ENCODE measurements around the gene RAB5B. TPM values are rescaled to one million over a fixed set of nuclear protein-coding genes. Genes with fewer than 3 reads are reported as not detected.
"Not testable (repeated sequence)": the region's sequence is repeated elsewhere in the genome, so short reads cannot be mapped to it uniquely, and the experiment has no call there.

RAB5B gene
- total RNA-seq, 1 experiment from 2014 or later = 55.0 TPM

DNA sequence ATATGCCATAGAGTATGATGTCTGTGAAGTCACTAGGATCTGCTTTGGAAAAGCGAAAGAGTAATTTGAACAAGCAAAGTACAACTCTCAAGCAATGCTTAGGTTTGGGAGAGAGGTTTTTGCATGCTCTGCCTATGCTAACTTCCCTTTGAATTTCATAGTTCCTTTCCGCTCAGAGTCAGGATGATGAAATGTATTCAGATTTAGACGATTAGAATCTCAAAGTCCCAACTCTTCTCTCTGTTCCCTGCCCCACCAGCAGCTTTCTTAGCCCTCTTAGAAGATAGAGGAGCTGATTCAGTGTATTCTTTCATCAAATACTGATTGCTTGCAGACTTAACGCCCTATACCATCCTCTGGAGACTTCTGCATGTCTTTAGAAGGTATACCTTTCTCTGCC, 11.5 kb downstream of the RAB5B start:
- POLR2A ChIA-PET = interaction anchor here (3.3 kb wide), 1 partner anchor 11 kb away, joined by 12 read pairs; the partner anchor contains the start of gene RAB5B
- CTCF ChIA-PET = interaction anchor here (0.8 to 2.9 kb wide), 4 partner anchors 11 to 44 kb away, joined by 3 to 14 read pairs (median 5); partner anchors contain the start of genes RAB5B and SUOX

DNA sequence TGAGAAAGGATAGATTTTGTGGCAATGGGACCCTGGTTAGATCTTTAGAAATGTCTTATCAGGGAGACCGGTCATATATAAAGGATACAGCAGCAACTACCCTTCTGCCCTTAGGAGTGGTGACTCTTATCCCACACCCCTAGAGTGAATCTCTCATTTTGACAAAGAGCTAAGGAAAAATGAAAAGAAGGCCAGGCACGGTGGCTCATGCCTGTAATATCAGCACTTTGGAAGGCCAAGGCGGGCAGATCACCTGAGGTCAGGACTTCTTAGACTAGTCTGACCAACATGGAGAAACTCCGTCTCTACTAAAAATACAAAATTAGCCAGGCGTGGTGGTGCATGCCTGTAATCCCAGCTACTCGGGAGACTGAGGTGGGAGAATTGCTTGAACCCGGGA, 12.1 kb downstream of the RAB5B start:
- H3K27ac Mint-ChIP-seq; H3K4me1 Mint-ChIP-seq; POLR2A ChIA-PET; H3K27me3 Mint-ChIP-seq (ENCODE audit: low read depth); H3K4me3 Mint-ChIP-seq; H3K9me3 Mint-ChIP-seq; ATAC-seq; DNase-seq (ENCODE audit: low spot score): not testable (repeated sequence)
- CTCF ChIA-PET = interaction anchor here (0.5 to 2.9 kb wide), 4 partner anchors 10 to 59 kb away, joined by 3 to 14 read pairs (median 5); partner anchors contain the start of genes RAB5B and SUOX
- peaks cover 44% of the 10 kb centered on the region for H3K36me3 Mint-ChIP-seq

More for the DNA sequence above, 11.5 kb downstream of the RAB5B start:
- no peaks in the 10 kb centered on the region for H3K9me3 Mint-ChIP-seq
- ATAC-seq (no peak), DNase-seq (ENCODE audit: low spot score) (no peak)
- peaks cover 43% of the 10 kb centered on the region for H3K36me3 Mint-ChIP-seq
- no peaks in the 10 kb centered on the region for H3K4me1 Mint-ChIP-seq
- H3K27me3 Mint-ChIP-seq (ENCODE audit: low read depth) = no peaks in the 10 kb centered on the region
- TF ChIP-seq CREM (CRISPR knock-in tag; IDR thresholded peaks at IDR 0.05) (no peak), FOXJ3 (CRISPR knock-in tag; IDR thresholded peaks at IDR 0.05; ENCODE audit: borderline replicate concordance) (no peak), CREB1 (CRISPR knock-in tag; IDR thresholded peaks at IDR 0.05) (no peak), CBFB (CRISPR knock-in tag; IDR thresholded peaks at IDR 0.05; ENCODE audit: low read depth) (no peak), SMAD3 (CRISPR knock-in tag; IDR thresholded peaks at IDR 0.05; ENCODE audit: borderline replicate concordance) (no peak), ZBTB21 (CRISPR knock-in tag; IDR thresholded peaks at IDR 0.05; ENCODE audit: borderline replicate concordance) (no peak), ZNF232 (CRISPR knock-in tag; IDR thresholded peaks at IDR 0.05) (no peak)
- TF ChIP-seq, protein P1, sequence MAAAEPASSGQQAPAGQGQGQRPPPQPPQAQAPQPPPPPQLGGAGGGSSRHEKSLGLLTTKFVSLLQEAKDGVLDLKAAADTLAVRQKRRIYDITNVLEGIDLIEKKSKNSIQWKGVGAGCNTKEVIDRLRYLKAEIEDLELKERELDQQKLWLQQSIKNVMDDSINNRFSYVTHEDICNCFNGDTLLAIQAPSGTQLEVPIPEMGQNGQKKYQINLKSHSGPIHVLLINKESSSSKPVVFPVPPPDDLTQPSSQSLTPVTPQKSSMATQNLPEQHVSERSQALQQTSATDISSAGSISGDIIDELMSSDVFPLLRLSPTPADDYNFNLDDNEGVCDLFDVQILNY (CRISPR knock-in tag; IDR thresholded peaks at IDR 0.05) = no peak
- H3K27ac Mint-ChIP-seq = no peak overlapping the region
- H3K4me3 Mint-ChIP-seq = no peak overlapping the region

DNA sequence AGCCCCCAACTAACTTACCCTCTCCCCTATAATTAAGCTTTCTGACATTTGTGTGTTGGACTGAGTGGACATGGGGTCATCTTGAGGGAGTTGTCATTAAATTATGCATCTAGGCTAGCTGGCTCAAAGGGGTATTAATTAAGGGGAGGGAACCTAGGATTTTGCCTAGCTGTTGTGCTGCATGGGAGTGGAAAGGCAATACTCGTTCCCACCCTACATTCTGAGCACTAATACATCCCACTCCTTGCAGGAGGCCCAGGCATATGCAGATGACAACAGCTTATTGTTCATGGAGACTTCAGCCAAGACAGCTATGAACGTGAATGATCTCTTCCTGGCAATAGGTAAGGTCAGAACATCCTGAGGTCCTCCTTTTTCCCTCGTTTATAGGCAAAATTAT, 17.2 kb downstream of the RAB5B start:
- TF ChIP-seq, protein P2, sequence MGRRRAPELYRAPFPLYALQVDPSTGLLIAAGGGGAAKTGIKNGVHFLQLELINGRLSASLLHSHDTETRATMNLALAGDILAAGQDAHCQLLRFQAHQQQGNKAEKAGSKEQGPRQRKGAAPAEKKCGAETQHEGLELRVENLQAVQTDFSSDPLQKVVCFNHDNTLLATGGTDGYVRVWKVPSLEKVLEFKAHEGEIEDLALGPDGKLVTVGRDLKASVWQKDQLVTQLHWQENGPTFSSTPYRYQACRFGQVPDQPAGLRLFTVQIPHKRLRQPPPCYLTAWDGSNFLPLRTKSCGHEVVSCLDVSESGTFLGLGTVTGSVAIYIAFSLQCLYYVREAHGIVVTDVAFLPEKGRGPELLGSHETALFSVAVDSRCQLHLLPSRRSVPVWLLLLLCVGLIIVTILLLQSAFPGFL (CRISPR knock-in tag; IDR thresholded peaks at IDR 0.05; ENCODE audit: borderline replicate concordance) = no peak
- no peak for TF ChIP-seq OVOL2 (CRISPR knock-in tag; IDR thresholded peaks at IDR 0.05; ENCODE audit: borderline replicate concordance)
- TF ChIP-seq GABPB1 (CRISPR knock-in tag; IDR thresholded peaks at IDR 0.05) = no peak
- TF ChIP-seq, protein P3, sequence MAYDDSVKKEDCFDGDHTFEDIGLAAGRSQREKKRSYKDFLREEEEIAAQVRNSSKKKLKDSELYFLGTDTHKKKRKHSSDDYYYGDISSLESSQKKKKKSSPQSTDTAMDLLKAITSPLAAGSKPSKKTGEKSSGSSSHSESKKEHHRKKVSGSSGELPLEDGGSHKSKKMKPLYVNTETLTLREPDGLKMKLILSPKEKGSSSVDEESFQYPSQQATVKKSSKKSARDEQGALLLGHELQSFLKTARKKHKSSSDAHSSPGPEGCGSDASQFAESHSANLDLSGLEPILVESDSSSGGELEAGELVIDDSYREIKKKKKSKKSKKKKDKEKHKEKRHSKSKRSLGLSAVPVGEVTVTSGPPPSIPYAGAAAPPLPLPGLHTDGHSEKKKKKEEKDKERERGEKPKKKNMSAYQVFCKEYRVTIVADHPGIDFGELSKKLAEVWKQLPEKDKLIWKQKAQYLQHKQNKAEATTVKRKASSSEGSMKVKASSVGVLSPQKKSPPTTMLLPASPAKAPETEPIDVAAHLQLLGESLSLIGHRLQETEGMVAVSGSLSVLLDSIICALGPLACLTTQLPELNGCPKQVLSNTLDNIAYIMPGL (CRISPR knock-in tag; IDR thresholded peaks at IDR 0.05) = no peak
- TF ChIP-seq NFE2L1 (CRISPR knock-in tag; IDR thresholded peaks at IDR 0.05) = no peak
- no peak for TF ChIP-seq FOXK1 (CRISPR knock-in tag; IDR thresholded peaks at IDR 0.05)
- TF ChIP-seq RELA (CRISPR knock-in tag; IDR thresholded peaks at IDR 0.05; ENCODE audit: borderline replicate concordance) = no peak
- no peak for TF ChIP-seq ZBTB21 (CRISPR knock-in tag; IDR thresholded peaks at IDR 0.05; ENCODE audit: borderline replicate concordance)
- TF ChIP-seq, protein P4, sequence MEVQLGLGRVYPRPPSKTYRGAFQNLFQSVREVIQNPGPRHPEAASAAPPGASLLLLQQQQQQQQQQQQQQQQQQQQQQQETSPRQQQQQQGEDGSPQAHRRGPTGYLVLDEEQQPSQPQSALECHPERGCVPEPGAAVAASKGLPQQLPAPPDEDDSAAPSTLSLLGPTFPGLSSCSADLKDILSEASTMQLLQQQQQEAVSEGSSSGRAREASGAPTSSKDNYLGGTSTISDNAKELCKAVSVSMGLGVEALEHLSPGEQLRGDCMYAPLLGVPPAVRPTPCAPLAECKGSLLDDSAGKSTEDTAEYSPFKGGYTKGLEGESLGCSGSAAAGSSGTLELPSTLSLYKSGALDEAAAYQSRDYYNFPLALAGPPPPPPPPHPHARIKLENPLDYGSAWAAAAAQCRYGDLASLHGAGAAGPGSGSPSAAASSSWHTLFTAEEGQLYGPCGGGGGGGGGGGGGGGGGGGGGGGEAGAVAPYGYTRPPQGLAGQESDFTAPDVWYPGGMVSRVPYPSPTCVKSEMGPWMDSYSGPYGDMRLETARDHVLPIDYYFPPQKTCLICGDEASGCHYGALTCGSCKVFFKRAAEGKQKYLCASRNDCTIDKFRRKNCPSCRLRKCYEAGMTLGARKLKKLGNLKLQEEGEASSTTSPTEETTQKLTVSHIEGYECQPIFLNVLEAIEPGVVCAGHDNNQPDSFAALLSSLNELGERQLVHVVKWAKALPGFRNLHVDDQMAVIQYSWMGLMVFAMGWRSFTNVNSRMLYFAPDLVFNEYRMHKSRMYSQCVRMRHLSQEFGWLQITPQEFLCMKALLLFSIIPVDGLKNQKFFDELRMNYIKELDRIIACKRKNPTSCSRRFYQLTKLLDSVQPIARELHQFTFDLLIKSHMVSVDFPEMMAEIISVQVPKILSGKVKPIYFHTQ (CRISPR knock-in tag; IDR thresholded peaks at IDR 0.05) = no peak
- TF ChIP-seq MXD4 (CRISPR knock-in tag; IDR thresholded peaks at IDR 0.05; ENCODE audit: borderline replicate concordance) = no peak
- TF ChIP-seq, protein P5, sequence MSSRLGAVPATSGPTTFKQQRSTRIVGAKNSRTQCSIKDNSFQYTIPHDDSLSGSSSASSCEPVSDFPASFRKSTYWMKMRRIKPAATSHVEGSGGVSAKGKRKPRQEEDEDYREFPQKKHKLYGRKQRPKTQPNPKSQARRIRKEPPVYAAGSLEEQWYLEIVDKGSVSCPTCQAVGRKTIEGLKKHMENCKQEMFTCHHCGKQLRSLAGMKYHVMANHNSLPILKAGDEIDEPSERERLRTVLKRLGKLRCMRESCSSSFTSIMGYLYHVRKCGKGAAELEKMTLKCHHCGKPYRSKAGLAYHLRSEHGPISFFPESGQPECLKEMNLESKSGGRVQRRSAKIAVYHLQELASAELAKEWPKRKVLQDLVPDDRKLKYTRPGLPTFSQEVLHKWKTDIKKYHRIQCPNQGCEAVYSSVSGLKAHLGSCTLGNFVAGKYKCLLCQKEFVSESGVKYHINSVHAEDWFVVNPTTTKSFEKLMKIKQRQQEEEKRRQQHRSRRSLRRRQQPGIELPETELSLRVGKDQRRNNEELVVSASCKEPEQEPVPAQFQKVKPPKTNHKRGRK (CRISPR knock-in tag; IDR thresholded peaks at IDR 0.05; ENCODE audit: borderline replicate concordance) = no peak
- TF ChIP-seq, protein P6, sequence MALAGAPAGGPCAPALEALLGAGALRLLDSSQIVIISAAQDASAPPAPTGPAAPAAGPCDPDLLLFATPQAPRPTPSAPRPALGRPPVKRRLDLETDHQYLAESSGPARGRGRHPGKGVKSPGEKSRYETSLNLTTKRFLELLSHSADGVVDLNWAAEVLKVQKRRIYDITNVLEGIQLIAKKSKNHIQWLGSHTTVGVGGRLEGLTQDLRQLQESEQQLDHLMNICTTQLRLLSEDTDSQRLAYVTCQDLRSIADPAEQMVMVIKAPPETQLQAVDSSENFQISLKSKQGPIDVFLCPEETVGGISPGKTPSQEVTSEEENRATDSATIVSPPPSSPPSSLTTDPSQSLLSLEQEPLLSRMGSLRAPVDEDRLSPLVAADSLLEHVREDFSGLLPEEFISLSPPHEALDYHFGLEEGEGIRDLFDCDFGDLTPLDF (CRISPR knock-in tag; IDR thresholded peaks at IDR 0.05) = no peak
- TF ChIP-seq RORB (CRISPR knock-in tag; IDR thresholded peaks at IDR 0.05) = no peak
- no peak for TF ChIP-seq NR3C1 (CRISPR knock-in tag; conservative IDR thresholded peaks at IDR 0.05; ENCODE audit: low read depth)
- TF ChIP-seq SOX15 (CRISPR knock-in tag; IDR thresholded peaks at IDR 0.05) = no peak
- no peak for TF ChIP-seq MYBL2 (CRISPR knock-in tag; IDR thresholded peaks at IDR 0.05)
- no peak overlapping the region for H3K27ac Mint-ChIP-seq
- peaks cover 57% of the 10 kb centered on the region for H3K36me3 Mint-ChIP-seq
- H3K27me3 Mint-ChIP-seq (ENCODE audit: low read depth) = no peaks in the 10 kb centered on the region
- ChIA-PET CTCF (interaction anchor here (0.9 kb wide), 1 partner anchor 38 kb away, joined by 3 read pairs; no protein-coding TSS in a partner anchor), POLR2A (no interaction called here)
- DNase-seq (ENCODE audit: low spot score) (no peak), ATAC-seq (no peak)
- no peaks in the 10 kb centered on the region for H3K9me3 Mint-ChIP-seq
- H3K4me3 Mint-ChIP-seq = no peak overlapping the region
- no peaks in the 10 kb centered on the region for H3K4me1 Mint-ChIP-seq

Measured in WTC11 (cell line).